SH-SY5Y (cell line): ENCODE data around the gene CNOT9.

Experiments
- GATA2 ChIP-seq: IDR thresholded peaks from 2 replicates; pipeline ENCODE4 v1.6.1; 2011; ENCODE audit warnings: mild to moderate bottlenecking, low read depth, low read length
- GATA3 ChIP-seq: IDR thresholded peaks from 2 replicates; pipeline ENCODE4 v1.6.1; 2011; ENCODE audit warnings: low read depth, mild to moderate bottlenecking, low read length, moderate library complexity

- TF ChIP-seq GATA3 (no peak), GATA2 (no peak)
These were observed 28.6 kb upstream of the CNOT9 start for GRCh38 chr2:218540015-218540414.
